ENCODE results near the gene TADA3.
A peak's percentile ranks its signal among the peaks of the same experiment; 100 is the strongest.

TADA3 gene

GRCh38 chr3:9809615-9810432 is 17.6 kb upstream of the TADA3 start, which contains the start of gene TTLL3:
TSS of gene TTLL3 (plus strand) at chr3:9810262. CDS start at chr3:9810662, 400 bp downstream.
- peak; percentile 52 to 78 (median 63) for DNase-seq

GRCh38 chr3:9809239-9809614 is 17.0 kb upstream of the TADA3 start:
- peak in 2 of 3 donors; percentile 12 to 29 for DNase-seq

- DNase-seq, result peak in 2 of 3 donors; percentile 26 to 32
These were observed 16.2 kb upstream of the TADA3 start for GRCh38 chr3:9808345-9809037.

- no peak for DNase-seq
These were observed 15.7 kb upstream of the TADA3 start for GRCh38 chr3:9807981-9808344.

GRCh38 chr3:9806688-9807589 is 14.7 kb upstream of the TADA3 start:
- DNase-seq, result no peak

GRCh38 chr3:9806137-9806536 is 13.9 kb upstream of the TADA3 start:
- DNase-seq, result no peak

- DNase-seq, result no peak
These were observed 12.7 kb upstream of the TADA3 start for GRCh38 chr3:9804996-9805395.

GRCh38 chr3:9803494-9803893 is 11.2 kb upstream of the TADA3 start:
- DNase-seq, result no peak

GRCh38 chr3:9800529-9800928 is 8.3 kb upstream of the TADA3 start:
- DNase-seq, result no peak

- no peak for DNase-seq
These were observed 5.1 kb upstream of the TADA3 start for GRCh38 chr3:9797196-9797945.

GRCh38 chr3:9795207-9795606 is 2.9 kb upstream of the TADA3 start:
- DNase-seq, result peak; percentile 78 to 88 (median 85)

GRCh38 chr3:9794400-9794799 is 2.1 kb upstream of the TADA3 start:
- no peak for DNase-seq

GRCh38 chr3:9793161-9793781 is 998 bp upstream of the TADA3 start:
- peak; percentile 63 to 73 (median 66) for DNase-seq

- no peak for DNase-seq
These were observed 376 bp downstream of the TADA3 start for GRCh38 chr3:9791790-9792404.

GRCh38 chr3:9791127-9791526 is 1.1 kb downstream of the TADA3 start:
- DNase-seq, result no peak

- DNase-seq, result no peak
These were observed 4.6 kb downstream of the TADA3 start for GRCh38 chr3:9787714-9788113.

GRCh38 chr3:9786825-9787669 is 5.2 kb downstream of the TADA3 start:
- peak in 1 of 3 donors; percentile 37 for DNase-seq

GRCh38 chr3:9786209-9786739 is 6.0 kb downstream of the TADA3 start:
- no peak for DNase-seq

GRCh38 chr3:9785602-9786001 is 6.7 kb downstream of the TADA3 start:
- no peak for DNase-seq

GRCh38 chr3:9784965-9785364 is 7.3 kb downstream of the TADA3 start:
- no peak for DNase-seq
